Measurements from ENCODE around the gene ANKRD16.
"Not testable (repeated sequence)": the region's sequence is repeated elsewhere in the genome, so short reads cannot be mapped to it uniquely, and the experiment has no call there.

GRCh38 chr10:5908676-5909075 lies 19.0 kb upstream of the ANKRD16 start:
- not testable (repeated sequence) for TF ChIP-seq CTCF (conservative IDR thresholded peaks at IDR 0.05; ENCODE audit: low read depth, low read length); EZH2phosphoT487 (IDR thresholded peaks at IDR 0.05; ENCODE audit: borderline replicate concordance, low read length); EZH2 (IDR thresholded peaks at IDR 0.05; ENCODE audit: low read length, unreplicated experiment)

All from PC-3 (cell line).